Measurements from ENCODE around the gene PLEKHH2.

PLEKHH2 gene

DNA sequence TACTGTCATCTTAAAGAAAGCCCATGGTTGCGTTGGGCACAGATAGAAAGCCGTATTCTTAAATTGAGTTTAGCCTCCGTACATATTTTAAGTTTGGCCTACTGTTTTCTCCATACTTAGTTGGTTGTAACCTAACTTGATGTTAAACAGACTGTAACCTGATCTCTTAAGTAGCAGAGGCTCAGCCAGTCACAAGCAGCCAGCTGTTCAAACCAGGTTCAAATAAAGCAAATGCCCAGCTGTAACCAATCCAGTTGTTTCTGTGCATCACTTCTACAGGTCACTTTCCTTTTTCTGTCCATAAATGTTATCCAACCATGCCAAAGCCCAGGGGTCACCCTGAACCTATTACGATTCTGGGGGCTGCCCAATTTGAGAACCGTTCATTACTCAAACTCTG, 31.2 kb upstream of the PLEKHH2 start:
- H3K4ac ChIP-seq (ENCODE audit: low read depth in 1 of 2, low read length in 2 of 2), result no peak overlapping the region
- H2BK15ac ChIP-seq (ENCODE audit: low read depth, poor library complexity, severe bottlenecking), result no peak overlapping the region
- H4K91ac ChIP-seq (ENCODE audit: low read length), result no peak overlapping the region
- H3K9me3 ChIP-seq (ENCODE audit: control insufficient read depth, low read length), result no peaks in the 10 kb centered on the region
- no peak overlapping the region for H4K8ac ChIP-seq (ENCODE audit: low read length)
- no peak overlapping the region for H2AK5ac ChIP-seq (ENCODE audit: low read length, severe bottlenecking)
- H2BK120ac ChIP-seq (ENCODE audit: low read depth, low read length), result no peak overlapping the region
- H3K79me1 ChIP-seq (replicated peaks; ENCODE audit: low read length, poor library complexity, severe bottlenecking), result no peaks in the 10 kb centered on the region
- no peak overlapping the region for H3K9ac ChIP-seq (ENCODE audit: low read length)
- no peaks in the 10 kb centered on the region for H3K36me3 ChIP-seq (ENCODE audit: control insufficient read depth in 1 of 2, insufficient read depth in 2 of 2, low read depth in 1 of 2, low read length in 2 of 2)
- no peak overlapping the region for H2BK5ac ChIP-seq (ENCODE audit: low read depth, low read length, poor library complexity, severe bottlenecking)
- no peak overlapping the region for H2AFZ ChIP-seq (ENCODE audit: low read depth, low read length)
- no peaks in the 10 kb centered on the region for H3K4me1 ChIP-seq (ENCODE audit: control insufficient read depth, insufficient read depth, low read depth, low read length)
- H3K27me3 ChIP-seq (ENCODE audit: control insufficient read depth in 1 of 2, insufficient read depth in 1 of 2, low read length in 2 of 2), result no peaks in the 10 kb centered on the region
- H3K18ac ChIP-seq (ENCODE audit: low read depth in 1 of 2, low read length in 2 of 2), result no peak overlapping the region
- no peak overlapping the region for H3K14ac ChIP-seq (ENCODE audit: low read length in 2 of 2)
- no peak overlapping the region for H3K27ac ChIP-seq (ENCODE audit: low read length, poor library complexity, severe bottlenecking)
- peak; percentile 5 for DNase-seq
- no peak overlapping the region for H3K4me2 ChIP-seq (ENCODE audit: low read length, poor library complexity, severe bottlenecking)
- no peak overlapping the region for H2BK12ac ChIP-seq (ENCODE audit: low read length in 2 of 2)
- no peak overlapping the region for H3K23ac ChIP-seq (ENCODE audit: low read length in 2 of 2)
- WGBS, result 97% methylated on average over 3 of the region's 5 CpGs
- H3K4me3 ChIP-seq (ENCODE audit: insufficient read depth in 1 of 2, low read depth in 1 of 2, low read length in 2 of 2), result no peak overlapping the region

DNA sequence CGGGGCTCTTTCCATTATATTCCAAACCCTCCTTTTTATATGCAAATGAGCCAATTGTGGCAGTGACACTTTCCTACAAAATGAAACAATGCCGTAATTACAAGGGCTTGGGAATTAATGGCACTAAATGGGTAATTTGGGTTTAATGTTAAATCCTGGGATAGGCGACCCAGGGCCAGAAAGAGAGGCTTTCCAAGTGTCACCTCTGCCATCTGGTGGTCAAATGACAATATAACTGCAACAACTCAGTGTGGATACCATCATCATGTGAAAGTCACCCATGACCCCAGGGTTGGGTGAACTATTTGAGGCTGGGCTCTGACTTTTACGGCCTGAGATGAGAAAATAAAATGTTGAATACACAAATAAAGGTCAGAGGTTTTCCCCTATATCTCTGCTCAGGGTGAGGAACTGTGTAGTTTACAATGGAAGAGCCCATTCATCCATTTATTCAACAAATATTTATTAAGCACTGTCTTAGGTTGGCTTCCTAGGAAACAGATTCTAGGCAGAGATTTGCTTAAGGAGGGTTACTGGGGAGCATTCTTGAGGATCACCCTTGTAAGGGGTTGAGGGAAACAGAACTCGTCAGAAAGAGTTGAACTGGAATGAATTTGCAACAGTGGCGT, 27.7 kb upstream of the PLEKHH2 start:
- Histone ChIP-seq H2BK15ac (ENCODE audit: low read depth, poor library complexity, severe bottlenecking) (no peak overlapping the region), H2BK120ac (ENCODE audit: low read depth, low read length) (no peak overlapping the region), H3K4ac (ENCODE audit: low read depth in 1 of 2, low read length in 2 of 2) (no peak overlapping the region), H2AFZ (ENCODE audit: low read depth, low read length) (no peak overlapping the region), H2AK5ac (ENCODE audit: low read length, severe bottlenecking) (no peak overlapping the region), H3K4me1 (ENCODE audit: control insufficient read depth, insufficient read depth, low read depth, low read length) (no peaks in the 10 kb centered on the region), H3K36me3 (ENCODE audit: control insufficient read depth in 1 of 2, insufficient read depth in 2 of 2, low read depth in 1 of 2, low read length in 2 of 2) (no peaks in the 10 kb centered on the region), H3K4me3 (ENCODE audit: insufficient read depth in 1 of 2, low read depth in 1 of 2, low read length in 2 of 2) (no peak overlapping the region), H2BK12ac (ENCODE audit: low read length in 2 of 2) (peak overlapping the region in 1 of 2 experiments; percentile 37), H3K23ac (ENCODE audit: low read length in 2 of 2) (no peak overlapping the region), H4K91ac (ENCODE audit: low read length) (no peak overlapping the region), H3K79me1 (replicated peaks; ENCODE audit: low read length, poor library complexity, severe bottlenecking) (no peaks in the 10 kb centered on the region), H3K9me3 (ENCODE audit: control insufficient read depth, low read length) (no peaks in the 10 kb centered on the region), H3K4me2 (ENCODE audit: low read length, poor library complexity, severe bottlenecking) (no peak overlapping the region), H3K27ac (ENCODE audit: low read length, poor library complexity, severe bottlenecking) (no peak overlapping the region), H4K8ac (ENCODE audit: low read length) (no peak overlapping the region), H3K27me3 (ENCODE audit: control insufficient read depth in 1 of 2, insufficient read depth in 1 of 2, low read length in 2 of 2) (no peaks in the 10 kb centered on the region), H3K9ac (ENCODE audit: low read length) (no peak overlapping the region), H2BK5ac (ENCODE audit: low read depth, low read length, poor library complexity, severe bottlenecking) (no peak overlapping the region), H3K18ac (ENCODE audit: low read depth in 1 of 2, low read length in 2 of 2) (no peak overlapping the region), H3K14ac (ENCODE audit: low read length in 2 of 2) (peak overlapping the region in 1 of 2 experiments; percentile 15)
- DNase-seq, result peak; percentile 68
- 54% methylated on average over 4 of the region's 6 CpGs for WGBS

DNA sequence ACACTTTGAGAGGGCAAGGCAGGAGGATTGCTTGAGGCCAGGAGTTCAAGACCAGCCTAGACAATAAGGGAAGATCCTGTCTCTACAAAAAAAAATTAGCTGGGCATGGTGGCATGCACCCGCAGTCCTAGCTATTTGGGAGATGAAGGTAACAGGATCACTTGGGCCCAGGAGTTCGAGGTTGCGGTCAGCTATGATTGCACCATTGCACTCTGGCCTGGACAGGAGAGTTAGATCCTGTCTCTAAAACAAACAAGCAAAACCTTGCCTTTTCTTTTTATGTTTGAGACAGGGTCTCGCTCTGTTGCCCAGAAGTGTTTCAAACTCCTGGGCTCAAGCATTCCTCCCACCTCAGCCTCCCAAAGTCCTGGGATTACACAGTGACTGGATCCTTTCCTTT, 26.7 kb upstream of the PLEKHH2 start:
- no peak overlapping the region for H3K18ac ChIP-seq (ENCODE audit: low read depth in 1 of 2, low read length in 2 of 2)
- no peak overlapping the region for H4K8ac ChIP-seq (ENCODE audit: low read length)
- H3K4me1 ChIP-seq (ENCODE audit: control insufficient read depth, insufficient read depth, low read depth, low read length), result no peaks in the 10 kb centered on the region
- no peak overlapping the region for H3K4me2 ChIP-seq (ENCODE audit: low read length, poor library complexity, severe bottlenecking)
- no peaks in the 10 kb centered on the region for H3K9me3 ChIP-seq (ENCODE audit: control insufficient read depth, low read length)
- H3K23ac ChIP-seq (ENCODE audit: low read length in 2 of 2), result no peak overlapping the region
- H3K79me1 ChIP-seq (replicated peaks; ENCODE audit: low read length, poor library complexity, severe bottlenecking), result no peaks in the 10 kb centered on the region
- no peak overlapping the region for H2AK5ac ChIP-seq (ENCODE audit: low read length, severe bottlenecking)
- DNase-seq, result no peak
- no peaks in the 10 kb centered on the region for H3K27me3 ChIP-seq (ENCODE audit: control insufficient read depth in 1 of 2, insufficient read depth in 1 of 2, low read length in 2 of 2)
- no peak overlapping the region for H2BK12ac ChIP-seq (ENCODE audit: low read length in 2 of 2)
- H3K4ac ChIP-seq (ENCODE audit: low read depth in 1 of 2, low read length in 2 of 2), result no peak overlapping the region
- 86% methylated on average over 4 of the region's 4 CpGs for WGBS
- no peak overlapping the region for H3K9ac ChIP-seq (ENCODE audit: low read length)
- no peak overlapping the region for H2BK5ac ChIP-seq (ENCODE audit: low read depth, low read length, poor library complexity, severe bottlenecking)
- no peak overlapping the region for H3K14ac ChIP-seq (ENCODE audit: low read length in 2 of 2)
- no peak overlapping the region for H2BK15ac ChIP-seq (ENCODE audit: low read depth, poor library complexity, severe bottlenecking)
- H3K27ac ChIP-seq (ENCODE audit: low read length, poor library complexity, severe bottlenecking), result no peak overlapping the region
- no peak overlapping the region for H2AFZ ChIP-seq (ENCODE audit: low read depth, low read length)
- no peak overlapping the region for H2BK120ac ChIP-seq (ENCODE audit: low read depth, low read length)
- H3K36me3 ChIP-seq (ENCODE audit: control insufficient read depth in 1 of 2, insufficient read depth in 2 of 2, low read depth in 1 of 2, low read length in 2 of 2), result no peaks in the 10 kb centered on the region
- H3K4me3 ChIP-seq (ENCODE audit: insufficient read depth in 1 of 2, low read depth in 1 of 2, low read length in 2 of 2), result no peak overlapping the region
- H4K91ac ChIP-seq (ENCODE audit: low read length), result no peak overlapping the region

DNA sequence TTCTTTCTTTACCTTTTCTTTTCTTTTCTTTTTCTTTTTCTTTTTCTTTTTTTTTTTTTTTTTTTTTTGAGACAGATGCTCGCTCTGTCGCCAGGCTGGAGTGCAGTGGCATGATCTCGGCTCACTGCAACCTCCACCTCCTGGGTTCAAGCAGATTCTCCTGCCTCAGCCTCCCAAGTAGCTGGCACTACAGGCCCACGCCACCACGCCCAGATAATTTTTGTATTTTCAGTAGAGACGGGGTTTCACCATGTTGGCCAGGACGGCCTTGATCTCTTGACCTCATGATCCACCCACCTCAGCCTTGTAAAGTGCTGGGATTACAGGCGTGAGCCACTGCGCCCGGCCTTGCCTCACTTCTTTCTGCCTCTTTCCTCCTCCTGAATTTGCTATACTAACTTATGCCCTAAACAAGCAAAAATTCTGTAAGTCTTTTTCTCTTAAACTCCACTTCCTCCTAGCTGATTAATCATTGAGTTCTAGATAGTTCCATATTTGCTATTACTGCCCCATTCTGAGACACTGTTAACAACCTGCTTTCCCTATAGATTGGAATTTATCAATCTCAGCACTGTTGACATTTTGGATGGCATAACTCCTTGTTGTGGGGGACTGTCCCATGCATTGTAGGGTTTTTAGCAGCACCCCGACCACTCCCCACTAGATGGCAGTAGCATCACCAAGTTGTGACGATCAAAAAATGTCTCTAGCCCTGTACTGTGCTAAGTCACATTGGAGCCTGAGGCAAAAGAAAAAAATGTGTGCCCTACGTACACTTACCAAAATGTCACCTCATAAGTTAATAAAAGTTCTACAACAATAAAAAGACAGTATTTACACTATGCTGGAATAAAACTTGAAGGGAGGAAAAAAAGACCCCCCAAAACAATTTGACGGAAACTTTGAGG, 24.8 kb upstream of the PLEKHH2 start:
- no peak overlapping the region for H3K4me3 ChIP-seq (ENCODE audit: insufficient read depth in 1 of 2, low read depth in 1 of 2, low read length in 2 of 2)
- H3K9me3 ChIP-seq (ENCODE audit: control insufficient read depth, low read length), result no peaks in the 10 kb centered on the region
- peak overlapping the region; percentile 7 for H3K9ac ChIP-seq (ENCODE audit: low read length)
- no peak overlapping the region for H2BK5ac ChIP-seq (ENCODE audit: low read depth, low read length, poor library complexity, severe bottlenecking)
- no peak overlapping the region for H4K8ac ChIP-seq (ENCODE audit: low read length)
- H3K14ac ChIP-seq (ENCODE audit: low read length in 2 of 2), result no peak overlapping the region
- H4K91ac ChIP-seq (ENCODE audit: low read length), result no peak overlapping the region
- no peak overlapping the region for H2BK12ac ChIP-seq (ENCODE audit: low read length in 2 of 2)
- no peaks in the 10 kb centered on the region for H3K79me1 ChIP-seq (replicated peaks; ENCODE audit: low read length, poor library complexity, severe bottlenecking)
- no peaks in the 10 kb centered on the region for H3K4me1 ChIP-seq (ENCODE audit: control insufficient read depth, insufficient read depth, low read depth, low read length)
- 64% methylated on average over 12 of the region's 14 CpGs for WGBS
- H2BK120ac ChIP-seq (ENCODE audit: low read depth, low read length), result no peak overlapping the region
- H2AFZ ChIP-seq (ENCODE audit: low read depth, low read length), result no peak overlapping the region
- H2AK5ac ChIP-seq (ENCODE audit: low read length, severe bottlenecking), result no peak overlapping the region
- H2BK15ac ChIP-seq (ENCODE audit: low read depth, poor library complexity, severe bottlenecking), result no peak overlapping the region
- no peak overlapping the region for H3K23ac ChIP-seq (ENCODE audit: low read length in 2 of 2)
- no peaks in the 10 kb centered on the region for H3K36me3 ChIP-seq (ENCODE audit: control insufficient read depth in 1 of 2, insufficient read depth in 2 of 2, low read depth in 1 of 2, low read length in 2 of 2)
- H3K27ac ChIP-seq (ENCODE audit: low read length, poor library complexity, severe bottlenecking), result no peak overlapping the region
- DNase-seq, result peak; percentile 80
- H3K27me3 ChIP-seq (ENCODE audit: control insufficient read depth in 1 of 2, insufficient read depth in 1 of 2, low read length in 2 of 2), result no peaks in the 10 kb centered on the region
- H3K18ac ChIP-seq (ENCODE audit: low read depth in 1 of 2, low read length in 2 of 2), result no peak overlapping the region
- no peak overlapping the region for H3K4me2 ChIP-seq (ENCODE audit: low read length, poor library complexity, severe bottlenecking)
- H3K4ac ChIP-seq (ENCODE audit: low read depth in 1 of 2, low read length in 2 of 2), result no peak overlapping the region
